ENCODE measurements around the gene BRAF.
"Not testable (repeated sequence)": the region's sequence is repeated elsewhere in the genome, so short reads cannot be mapped to it uniquely, and the experiment has no call there.

Gene BRAF

GRCh38 chr7:140767418-140767817, 157.3 kb downstream of the BRAF start:
- no peak for DNase-seq

DNA sequence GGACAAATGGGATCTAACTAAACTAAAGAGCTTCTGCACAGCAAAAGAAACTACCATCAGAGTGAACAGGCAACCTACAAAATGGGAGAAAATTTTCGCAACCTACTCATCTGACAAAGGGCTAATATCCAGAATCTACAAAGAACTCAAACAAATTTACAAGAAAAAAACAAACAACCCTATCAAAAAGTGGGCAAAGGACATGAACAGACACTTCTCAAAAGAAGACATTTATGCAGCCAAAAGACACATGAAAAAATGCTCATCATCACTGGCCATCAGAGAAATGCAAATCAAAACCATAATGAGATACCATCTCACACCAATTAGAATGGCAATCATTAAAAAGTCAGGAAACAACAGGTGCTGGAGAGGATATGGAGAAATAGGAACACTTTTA, 159.3 kb downstream of the BRAF start:
- DNase-seq = not testable (repeated sequence)

DNA sequence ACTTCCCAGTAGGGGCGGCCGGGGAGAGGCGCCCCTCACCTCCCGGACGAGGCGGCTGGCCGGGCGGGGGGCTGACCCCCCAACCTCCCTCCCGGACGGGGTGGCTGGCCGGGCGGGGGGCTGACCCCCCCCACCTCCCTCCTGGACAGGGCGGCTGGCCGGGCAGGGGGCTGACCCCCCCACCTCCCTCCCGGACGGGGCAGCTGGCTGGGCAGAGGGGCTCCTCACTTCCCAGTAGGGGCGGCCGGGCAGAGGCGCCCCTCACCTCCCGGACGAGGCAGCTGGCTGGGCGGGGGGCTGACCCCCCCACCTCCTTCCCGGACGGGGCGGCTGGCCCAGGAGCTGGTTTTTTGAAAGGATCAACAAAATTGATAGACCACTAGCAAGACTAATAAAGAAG, 161.6 kb downstream of the BRAF start:
- not testable (repeated sequence) for DNase-seq

DNA sequence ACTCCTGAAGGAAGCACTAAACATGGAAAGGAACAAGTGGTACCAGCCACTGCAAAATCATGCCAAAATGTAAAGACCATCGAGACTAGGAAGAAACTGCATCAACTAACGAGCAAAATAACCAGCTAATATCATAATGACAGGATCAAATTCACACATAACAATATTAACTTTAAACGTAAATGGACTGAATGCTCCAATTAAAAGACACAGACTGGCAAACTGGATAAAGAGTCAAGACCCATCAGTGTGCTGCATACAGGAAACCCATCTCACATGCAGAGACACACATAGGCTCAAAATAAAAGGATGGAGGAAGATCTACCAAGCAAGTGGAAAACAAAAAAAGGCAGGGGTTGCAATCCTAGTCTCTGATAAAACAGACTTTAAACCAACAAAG, 163.4 kb downstream of the BRAF start:
- DNase-seq = not testable (repeated sequence)

DNA sequence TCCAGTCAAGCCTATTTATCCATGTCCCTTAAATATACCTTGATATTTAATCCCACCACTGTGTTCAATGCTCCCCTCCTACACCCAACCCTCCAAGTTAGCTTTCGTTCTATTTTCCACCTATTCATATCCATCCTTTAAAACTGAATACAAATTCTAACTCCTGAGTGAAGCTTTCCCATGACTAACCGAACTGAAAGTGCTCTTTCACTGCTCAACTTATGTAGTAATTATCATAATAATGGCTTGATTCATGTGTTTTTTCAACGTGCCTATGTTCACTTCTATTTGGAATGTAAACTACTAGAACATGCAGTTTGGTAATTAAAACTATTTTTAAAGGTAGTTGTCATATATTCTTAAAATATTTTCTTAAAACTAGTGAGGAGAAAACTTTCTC, 170.2 kb downstream of the BRAF start:
- DNase-seq = no peak

DNA sequence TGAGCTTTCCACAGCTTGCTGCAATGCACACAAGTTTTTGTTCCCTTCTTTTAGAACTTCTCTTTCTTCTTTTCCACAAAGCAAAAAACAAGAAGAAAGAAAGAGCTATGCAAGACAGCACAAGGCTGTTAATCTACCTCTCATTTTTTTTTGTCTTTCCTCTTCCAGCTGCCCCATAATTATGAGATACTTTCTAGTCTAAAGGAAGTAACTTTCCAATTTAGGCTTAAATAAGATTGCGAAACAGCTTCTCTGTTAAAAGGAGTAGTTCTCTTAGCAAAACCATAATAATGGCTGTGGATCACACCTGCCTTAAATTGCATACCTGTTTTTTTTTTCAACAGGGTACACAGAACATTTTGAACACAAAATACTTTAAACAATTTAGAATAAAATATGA, 172.2 kb downstream of the BRAF start:
- no peak for DNase-seq

DNA sequence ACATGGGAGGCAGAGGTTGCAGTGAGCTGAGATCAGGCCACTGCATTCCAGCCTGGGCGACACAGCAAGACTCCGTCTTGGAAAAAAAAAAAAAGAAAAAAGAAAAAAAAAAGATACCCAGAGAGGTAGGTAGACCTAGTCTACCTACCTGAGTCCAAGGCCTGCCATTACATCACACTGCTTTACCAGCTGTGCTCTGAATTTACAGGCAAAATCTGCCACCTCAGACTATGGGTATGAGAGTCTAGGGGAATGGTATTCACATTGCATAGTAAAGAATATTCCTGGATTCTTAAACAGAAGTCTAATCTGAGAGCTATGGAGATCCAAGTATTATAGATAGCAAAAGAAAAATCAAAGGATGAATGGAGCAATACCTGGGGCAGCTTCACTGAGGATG, 178.0 kb downstream of the BRAF start:
- DNase-seq = no peak

GRCh38 chr7:140745266-140746058, 179.3 kb downstream of the BRAF start:
- no peak for DNase-seq

- no peak for DNase-seq
These were observed 180.7 kb downstream of the BRAF start for GRCh38 chr7:140744005-140744404.

DNA sequence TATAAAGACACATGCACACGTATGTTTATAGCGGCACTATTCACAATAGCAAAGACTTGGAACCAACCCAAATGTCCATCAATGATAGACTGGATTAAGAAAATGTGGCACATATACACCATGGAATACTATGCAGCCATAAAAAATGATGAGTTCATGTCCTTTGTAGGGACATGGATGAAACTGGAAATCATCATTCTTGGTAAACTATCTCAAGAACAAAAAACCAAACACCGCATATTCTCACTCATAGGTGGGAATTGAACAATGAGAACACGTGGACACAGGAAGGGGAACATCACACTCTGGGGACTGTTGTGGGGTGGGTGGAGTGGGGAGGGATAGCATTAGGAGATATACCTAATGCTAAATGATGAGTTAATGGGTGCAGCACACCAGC, 181.5 kb downstream of the BRAF start:
- not testable (repeated sequence) for DNase-seq

DNA sequence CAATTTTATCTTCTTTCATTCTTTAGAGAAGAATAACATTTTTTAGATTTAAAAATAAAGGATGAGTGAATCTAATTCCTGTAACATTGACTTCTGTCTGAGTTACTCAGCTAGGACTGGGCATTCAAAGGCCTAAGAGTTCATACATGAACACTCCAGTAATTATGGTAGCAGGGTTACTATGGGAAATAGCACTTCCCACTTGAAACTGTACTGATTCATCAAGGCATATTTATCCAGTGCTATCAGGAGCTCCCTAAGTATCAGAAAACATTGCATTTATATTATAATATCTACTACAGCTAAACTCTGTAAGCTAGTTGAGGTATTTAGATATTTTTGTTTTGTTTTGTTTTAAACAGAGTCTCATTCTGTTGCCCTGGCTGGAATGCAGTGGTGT, 186.4 kb downstream of the BRAF start:
- no peak for DNase-seq

DNA sequence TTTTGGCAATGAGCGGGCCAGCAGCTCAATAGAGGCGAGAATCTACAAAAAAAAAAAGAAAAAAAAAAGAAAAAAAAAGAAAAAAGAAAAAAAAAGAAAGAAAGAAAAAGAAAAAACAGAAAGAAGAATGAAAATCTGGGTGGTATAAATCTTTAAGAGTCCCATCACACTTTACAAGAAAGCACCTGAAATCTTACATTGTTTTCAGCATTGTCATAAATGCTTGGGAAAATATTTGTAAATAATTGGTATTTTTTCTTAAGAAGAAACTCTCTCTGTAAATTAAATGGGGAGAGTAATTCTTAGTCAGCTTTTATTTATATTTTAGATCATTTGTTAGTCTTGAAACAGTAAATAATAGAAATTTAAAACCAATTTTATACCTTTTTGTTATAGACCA, 190.0 kb downstream of the BRAF start:
- no peak for DNase-seq

- DNase-seq = no peak
These were observed 190.6 kb downstream of the BRAF start for GRCh38 chr7:140734096-140734495.

- no peak for DNase-seq
These were observed 192.3 kb downstream of the BRAF start for GRCh38 chr7:140732416-140732815.

GRCh38 chr7:140726281-140726680, 198.4 kb downstream of the BRAF start:
- DNase-seq = peak in 1 of 2 donors; percentile 3

- DNase-seq = no peak
These were observed 200.0 kb downstream of the BRAF start for GRCh38 chr7:140724706-140725105.

GRCh38 chr7:140723574-140723973, 201.2 kb downstream of the BRAF start:
- DNase-seq = no peak

DNA sequence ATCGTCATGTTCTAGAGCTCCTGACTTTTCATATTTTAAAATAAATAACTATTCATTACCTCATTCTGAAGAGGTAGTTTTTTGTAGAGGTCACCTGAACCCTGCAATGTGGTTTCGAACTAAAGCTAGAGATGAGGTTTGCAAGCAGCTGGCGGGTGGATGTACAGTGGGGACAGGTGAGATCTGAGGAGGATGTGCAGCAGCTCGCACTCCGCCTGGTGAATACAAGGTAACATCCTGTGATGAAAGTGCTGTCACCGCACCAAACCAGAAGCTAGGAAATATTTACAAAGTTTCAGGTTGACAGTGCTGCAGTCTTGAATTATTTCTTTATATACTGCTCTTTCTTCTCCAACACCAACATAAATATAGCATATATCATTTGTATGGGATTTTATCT, 201.7 kb downstream of the BRAF start:
- DNase-seq = no peak

- no peak for DNase-seq
These were observed 202.5 kb downstream of the BRAF start for GRCh38 chr7:140722254-140722653.

- no peak for DNase-seq
These were observed 205.0 kb downstream of the BRAF start for GRCh38 chr7:140719721-140720120.

DNA sequence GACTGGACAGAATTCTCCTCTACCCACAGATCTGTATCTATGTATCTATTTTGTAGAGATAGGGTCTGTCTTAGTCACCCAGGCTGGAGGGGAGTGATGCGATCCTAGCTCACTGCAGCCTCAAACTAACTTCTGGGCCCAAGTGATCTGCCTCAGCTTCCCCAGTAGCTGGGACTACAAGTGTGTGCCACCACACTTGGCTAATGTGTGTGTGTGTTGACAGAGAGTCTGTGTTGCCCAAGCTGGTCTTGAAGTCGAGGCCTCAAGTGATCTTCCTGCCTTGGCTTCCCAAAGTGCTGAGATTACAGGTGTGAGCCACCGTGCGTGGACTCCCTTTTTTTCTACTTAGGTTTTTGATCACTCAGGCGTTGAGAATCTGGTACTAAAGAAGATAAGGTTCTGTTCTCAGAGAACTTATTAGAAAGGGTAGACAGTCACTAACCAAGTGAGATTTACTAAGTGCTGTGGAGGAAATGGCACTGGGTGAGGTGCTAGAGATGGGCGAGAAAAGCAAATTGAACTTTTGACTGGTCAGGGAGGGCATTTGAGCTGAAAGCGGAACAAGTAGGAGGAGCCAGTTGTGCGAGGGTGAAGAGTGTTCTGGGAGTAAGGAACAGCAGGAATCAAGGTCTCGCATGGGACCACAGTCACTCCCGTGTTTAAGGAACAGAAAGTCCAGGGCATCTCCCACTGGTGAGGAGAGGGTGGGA, 210.2 kb downstream of the BRAF start:
- DNase-seq = no peak

DNA sequence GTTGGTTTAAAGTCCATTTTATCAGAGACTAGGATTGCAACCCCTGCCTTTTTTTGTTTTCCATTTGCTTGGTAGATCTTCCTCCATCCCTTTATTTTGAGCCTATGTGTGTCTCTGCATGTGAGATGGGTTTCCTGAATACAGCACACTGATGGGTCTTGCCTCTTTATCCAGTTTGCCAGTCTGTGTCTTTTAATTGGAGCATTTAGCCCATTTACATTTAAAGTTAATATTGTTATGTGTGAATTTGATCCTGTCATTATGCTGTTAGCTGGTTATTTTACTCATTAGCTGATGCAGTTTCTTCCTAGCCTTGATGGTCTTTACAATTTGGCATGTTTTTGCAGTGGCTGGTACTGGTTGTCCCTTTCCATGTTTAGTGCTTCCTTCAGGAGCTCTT, 212.3 kb downstream of the BRAF start:
- DNase-seq = not testable (repeated sequence)

DNA sequence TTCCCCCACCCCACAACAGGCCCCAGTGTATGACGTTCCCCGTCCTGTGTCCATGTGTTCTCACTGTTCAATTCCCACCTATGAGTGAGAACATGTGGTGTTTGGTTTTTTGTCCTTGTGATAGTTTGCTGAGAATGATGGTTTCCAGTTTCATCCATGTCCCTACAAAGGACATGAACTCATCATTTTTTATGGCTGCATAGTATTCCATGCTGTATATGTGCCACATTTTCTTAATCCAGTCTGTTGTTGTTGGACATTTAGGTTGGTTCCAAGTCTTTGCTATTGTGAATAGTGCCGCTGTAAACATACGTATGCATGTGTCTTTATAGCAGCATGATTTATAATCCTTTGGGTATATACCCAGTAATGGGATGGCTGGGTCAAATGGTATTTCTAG, 216.0 kb downstream of the BRAF start:
- DNase-seq = not testable (repeated sequence)

DNA sequence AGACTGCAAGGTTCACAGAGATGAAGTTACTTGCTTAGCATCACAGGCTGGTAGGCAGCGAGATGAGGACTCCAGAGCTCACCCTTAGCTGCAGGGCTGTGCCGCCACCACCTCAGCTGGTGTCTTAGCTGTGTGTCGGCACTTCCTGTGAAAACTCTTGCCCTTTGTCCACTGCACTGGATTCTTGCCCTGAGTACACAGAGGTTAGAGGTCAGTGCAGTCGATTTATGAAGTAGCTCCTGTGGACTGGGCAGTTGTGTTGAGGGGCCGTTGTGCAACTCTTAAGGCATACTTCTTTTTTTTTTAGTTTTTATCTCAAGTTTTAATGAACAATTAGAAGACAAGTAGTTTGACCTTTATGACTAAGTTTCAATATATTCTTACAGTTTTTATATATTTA, 217.6 kb downstream of the BRAF start:
- no peak for DNase-seq

DNA sequence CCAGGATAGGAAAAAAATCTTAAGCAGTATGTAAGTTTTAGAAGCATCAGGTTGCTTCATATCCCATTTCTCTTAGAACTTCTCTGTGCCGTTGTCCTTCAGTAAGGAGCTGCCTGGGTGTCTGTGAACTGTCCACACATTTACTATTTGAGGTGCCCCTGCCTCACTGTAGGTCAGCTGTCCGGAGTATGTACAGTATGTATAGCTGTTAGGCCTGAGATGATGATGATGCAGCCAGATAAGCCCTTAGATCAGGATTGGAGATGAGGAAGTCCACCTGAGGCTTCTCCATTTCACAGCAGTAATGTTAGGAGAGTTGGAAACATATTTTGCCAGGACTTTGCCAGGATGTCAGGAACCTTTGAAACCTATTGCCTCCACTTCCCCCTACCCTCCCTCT, 220.5 kb downstream of the BRAF start:
- DNase-seq = no peak
